ENCODE measurements around the gene HDAC4. TPM values are rescaled to one million over a fixed set of nuclear protein-coding genes. Genes with fewer than 3 reads are reported as not detected.

Gene HDAC4
- total RNA-seq, 1 experiment from 2014 or later, result 44.4 TPM

GRCh38 chr2:239275847-239276831 is 124.7 kb downstream of the HDAC4 start:
- POLR2A ChIA-PET, result no interaction called here
- DNase-seq (ENCODE audit: low spot score) (no peak), ATAC-seq (no peak)
- no peaks in the 10 kb centered on the region for H3K9me3 Mint-ChIP-seq
- no peaks in the 10 kb centered on the region for H3K36me3 Mint-ChIP-seq
- H3K4me3 Mint-ChIP-seq, result no peak overlapping the region
- CTCF ChIA-PET, result interaction anchor here (1.0 to 1.6 kb wide), 3 partner anchors 15 to 138 kb away, joined by 3 to 5 read pairs (median 5); no protein-coding TSS in a partner anchor
- no peak for TF ChIP-seq RELA (CRISPR knock-in tag; IDR thresholded peaks at IDR 0.05; ENCODE audit: borderline replicate concordance)
- TF ChIP-seq JAZF1 (CRISPR knock-in tag; IDR thresholded peaks at IDR 0.05), result no peak
- no peak for TF ChIP-seq FOXJ3 (CRISPR knock-in tag; IDR thresholded peaks at IDR 0.05; ENCODE audit: borderline replicate concordance)
- TF ChIP-seq USF2 (CRISPR knock-in tag; IDR thresholded peaks at IDR 0.05), result no peak
- TF ChIP-seq MXD4 (CRISPR knock-in tag; IDR thresholded peaks at IDR 0.05; ENCODE audit: borderline replicate concordance), result no peak
- no peak for TF ChIP-seq EMX1 (CRISPR knock-in tag; IDR thresholded peaks at IDR 0.05)
- no peak for TF ChIP-seq NFATC4 (CRISPR knock-in tag; IDR thresholded peaks at IDR 0.05)
- no peak for TF ChIP-seq HMGA2 (CRISPR knock-in tag; IDR thresholded peaks at IDR 0.05)
- no peak for TF ChIP-seq TCF7 (CRISPR knock-in tag; IDR thresholded peaks at IDR 0.05; ENCODE audit: low read depth)
- no peak for TF ChIP-seq SOX15 (CRISPR knock-in tag; IDR thresholded peaks at IDR 0.05)
- no peak for TF ChIP-seq AR (CRISPR knock-in tag; IDR thresholded peaks at IDR 0.05)
- TF ChIP-seq TP53 (CRISPR knock-in tag; IDR thresholded peaks at IDR 0.05), result no peak
- TF ChIP-seq ARID4B (CRISPR knock-in tag; IDR thresholded peaks at IDR 0.05; ENCODE audit: borderline replicate concordance), result no peak
- no peak for TF ChIP-seq ETV6 (CRISPR knock-in tag; IDR thresholded peaks at IDR 0.05)
- TF ChIP-seq NR3C1 (CRISPR knock-in tag; conservative IDR thresholded peaks at IDR 0.05; ENCODE audit: low read depth), result no peak
- no peak for TF ChIP-seq OVOL2 (CRISPR knock-in tag; IDR thresholded peaks at IDR 0.05; ENCODE audit: borderline replicate concordance)
- no peak for TF ChIP-seq PREB (CRISPR knock-in tag; IDR thresholded peaks at IDR 0.05; ENCODE audit: borderline replicate concordance)
- peak overlapping the region; percentile 70 for H3K27ac Mint-ChIP-seq
- no peaks in the 10 kb centered on the region for H3K27me3 Mint-ChIP-seq (ENCODE audit: low read depth)
- peaks cover 41% of the 10 kb centered on the region for H3K4me1 Mint-ChIP-seq

All from WTC11 (cell line).